ENCODE results near the gene CDC27.
"Not testable (repeated sequence)": the region's sequence is repeated elsewhere in the genome, so short reads cannot be mapped to it uniquely, and the experiment has no call there.

The CDC27 gene

GRCh38 chr17:47188876-47189731, at the start of gene CDC27:
Gene CDC27, minus strand, starts transcription at chr17:47189295. Its CDS starts 123 bp downstream, at chr17:47189172.
- DNase-seq = peak; percentile 81 to 93

- DNase-seq = no peak
Observed at GRCh38 chr17:47238321-47239010, 49.4 kb upstream of the CDC27 start.

- DNase-seq = no peak
Observed at GRCh38 chr17:47237841-47238240, 48.7 kb upstream of the CDC27 start.

- DNase-seq = no peak
Observed at GRCh38 chr17:47235923-47236322, 46.8 kb upstream of the CDC27 start.

- DNase-seq = no peak
Observed at GRCh38 chr17:47235506-47235905, 46.4 kb upstream of the CDC27 start.

- no peak for DNase-seq
Observed at GRCh38 chr17:47232465-47232864, 43.4 kb upstream of the CDC27 start.

GRCh38 chr17:47231866-47232265, 42.8 kb upstream of the CDC27 start:
- DNase-seq = no peak

GRCh38 chr17:47231334-47231733, 42.2 kb upstream of the CDC27 start:
- no peak for DNase-seq

GRCh38 chr17:47230864-47231263, 41.8 kb upstream of the CDC27 start:
- DNase-seq = no peak

GRCh38 chr17:47229535-47230443, 40.7 kb upstream of the CDC27 start:
- peak; percentile 65 to 88 for DNase-seq

- no peak for DNase-seq
Observed at GRCh38 chr17:47227862-47228261, 38.8 kb upstream of the CDC27 start.

- DNase-seq = no peak
Observed at GRCh38 chr17:47225911-47226688, 37.0 kb upstream of the CDC27 start.

GRCh38 chr17:47225436-47225858, 36.4 kb upstream of the CDC27 start:
- DNase-seq = peak; percentile 58 to 82

GRCh38 chr17:47224966-47225365, 35.9 kb upstream of the CDC27 start:
- DNase-seq = no peak

GRCh38 chr17:47224077-47224476, 35.0 kb upstream of the CDC27 start:
- DNase-seq = not testable (repeated sequence)

GRCh38 chr17:47223460-47223859, 34.4 kb upstream of the CDC27 start:
- no peak for DNase-seq

GRCh38 chr17:47223007-47223406, 33.9 kb upstream of the CDC27 start:
- DNase-seq = peak in 1 of 2 experiments; percentile 54

- DNase-seq = no peak
Observed at GRCh38 chr17:47222047-47222446, 33.0 kb upstream of the CDC27 start.

GRCh38 chr17:47221154-47221553, 32.1 kb upstream of the CDC27 start:
- no peak for DNase-seq

GRCh38 chr17:47220531-47220999, 31.5 kb upstream of the CDC27 start:
- DNase-seq = no peak

GRCh38 chr17:47219621-47220475, 30.8 kb upstream of the CDC27 start:
- DNase-seq = no peak

All from SW 1271 (cell line).